KMS-11 (cell line): Measurements from ENCODE around the gene DPF3.

Experiments
- H2AFZ ChIP-seq: fragments of 200-600 bp; sonication (generic); 2 replicates; pipeline ENCODE4 v1.6.1; 2016; ENCODE audit warnings: antibody characterized with exemption, mixed run types, low read depth
- H3K27ac ChIP-seq: fragments of 200-600 bp; sonication (generic); 2 replicates; pipeline ENCODE4 v1.6.1; 2016; ENCODE audit warnings: mild to moderate bottlenecking, mixed run types
- H3K27me3 ChIP-seq: fragments of 200-600 bp; sonication (generic); 2 replicates; pipeline ENCODE4 v1.6.1; 2017; ENCODE audit warnings: mild to moderate bottlenecking, low read depth, mixed run types, moderate library complexity; ENCODE audit not compliant: insufficient read depth
- H3K36me3 ChIP-seq: fragments of 200-600 bp; sonication (generic); 2 replicates; pipeline ENCODE4 v1.6.1; 2017; ENCODE audit warnings: mild to moderate bottlenecking, mixed run types; ENCODE audit not compliant: insufficient read depth
- H3K4me1 ChIP-seq: fragments of 200-600 bp; sonication (generic); 2 replicates; pipeline ENCODE4 v1.6.1; 2016; ENCODE audit warnings: mild to moderate bottlenecking, low read depth, mixed run types; ENCODE audit not compliant: poor library complexity, severe bottlenecking
- H3K4me2 ChIP-seq: fragments of 200-600 bp; sonication (generic); 2 replicates; pipeline ENCODE4 v1.7.0; 2016; ENCODE audit warnings: mild to moderate bottlenecking, mixed run types
- H3K4me3 ChIP-seq: fragments of 200-600 bp; sonication (generic); IDR thresholded peaks from 2 replicates; pipeline ENCODE4 v1.6.1; 2017; ENCODE audit warnings: low read depth, low read length, mixed read lengths; ENCODE audit not compliant: insufficient read depth
- H3K79me2 ChIP-seq: fragments of 200-600 bp; sonication (generic); 2 replicates; pipeline ENCODE4 v1.6.1; 2016; ENCODE audit warnings: low read depth, mixed run types; ENCODE audit not compliant: insufficient read depth
- H3K9ac ChIP-seq: fragments of 200-600 bp; sonication (generic); 2 replicates; pipeline ENCODE4 v1.6.1; 2016; ENCODE audit warnings: mild to moderate bottlenecking, mixed run types
- H4K20me1 ChIP-seq: fragments of 200-600 bp; sonication (generic); 2 replicates; pipeline ENCODE4 v1.6.1; 2016; ENCODE audit warnings: mild to moderate bottlenecking, mixed run types; ENCODE audit not compliant: insufficient read depth
- TF ChIP-seq, protein P1 (sequence below): fragments of 200-600 bp; sonication (generic); conservative IDR thresholded peaks from 2 replicates; pipeline ENCODE4 v1.6.1; 2017; ENCODE audit warnings: low read depth, mild to moderate bottlenecking, antibody characterized with exemption, low read length, moderate library complexity, mixed read lengths

Gene DPF3

DNA sequence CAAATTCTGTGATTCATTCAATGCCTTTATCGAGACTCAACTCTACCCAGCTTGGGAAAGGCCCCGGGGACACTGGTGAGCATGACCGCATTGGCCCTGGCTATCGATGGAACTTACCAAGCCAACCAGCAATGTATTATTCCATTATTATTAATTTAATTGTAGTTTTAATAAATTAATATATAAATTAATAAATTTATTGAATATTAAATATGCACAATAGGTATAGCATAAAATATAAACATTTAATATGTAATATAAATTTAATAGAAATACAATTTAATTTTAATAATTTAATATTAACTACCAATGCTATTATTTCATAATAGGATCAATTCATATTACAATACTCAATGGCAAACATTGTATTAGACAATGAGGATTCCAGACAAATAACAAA, 163.4 kb downstream of the DPF3 start:
- H3K36me3 ChIP-seq = no peaks in the 10 kb centered on the region
- no peak overlapping the region for H2AFZ ChIP-seq
- TF ChIP-seq, protein P1, sequence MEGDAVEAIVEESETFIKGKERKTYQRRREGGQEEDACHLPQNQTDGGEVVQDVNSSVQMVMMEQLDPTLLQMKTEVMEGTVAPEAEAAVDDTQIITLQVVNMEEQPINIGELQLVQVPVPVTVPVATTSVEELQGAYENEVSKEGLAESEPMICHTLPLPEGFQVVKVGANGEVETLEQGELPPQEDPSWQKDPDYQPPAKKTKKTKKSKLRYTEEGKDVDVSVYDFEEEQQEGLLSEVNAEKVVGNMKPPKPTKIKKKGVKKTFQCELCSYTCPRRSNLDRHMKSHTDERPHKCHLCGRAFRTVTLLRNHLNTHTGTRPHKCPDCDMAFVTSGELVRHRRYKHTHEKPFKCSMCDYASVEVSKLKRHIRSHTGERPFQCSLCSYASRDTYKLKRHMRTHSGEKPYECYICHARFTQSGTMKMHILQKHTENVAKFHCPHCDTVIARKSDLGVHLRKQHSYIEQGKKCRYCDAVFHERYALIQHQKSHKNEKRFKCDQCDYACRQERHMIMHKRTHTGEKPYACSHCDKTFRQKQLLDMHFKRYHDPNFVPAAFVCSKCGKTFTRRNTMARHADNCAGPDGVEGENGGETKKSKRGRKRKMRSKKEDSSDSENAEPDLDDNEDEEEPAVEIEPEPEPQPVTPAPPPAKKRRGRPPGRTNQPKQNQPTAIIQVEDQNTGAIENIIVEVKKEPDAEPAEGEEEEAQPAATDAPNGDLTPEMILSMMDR = no peak
- no peak overlapping the region for H3K4me3 ChIP-seq
- no peaks in the 10 kb centered on the region for H3K27me3 ChIP-seq
- H3K9ac ChIP-seq = no peak overlapping the region
- no peak overlapping the region for H3K27ac ChIP-seq
- no peak overlapping the region for H3K4me2 ChIP-seq
- H3K4me1 ChIP-seq = no peaks in the 10 kb centered on the region
- H3K79me2 ChIP-seq = no peaks in the 10 kb centered on the region
- H4K20me1 ChIP-seq = no peaks in the 10 kb centered on the region

DNA sequence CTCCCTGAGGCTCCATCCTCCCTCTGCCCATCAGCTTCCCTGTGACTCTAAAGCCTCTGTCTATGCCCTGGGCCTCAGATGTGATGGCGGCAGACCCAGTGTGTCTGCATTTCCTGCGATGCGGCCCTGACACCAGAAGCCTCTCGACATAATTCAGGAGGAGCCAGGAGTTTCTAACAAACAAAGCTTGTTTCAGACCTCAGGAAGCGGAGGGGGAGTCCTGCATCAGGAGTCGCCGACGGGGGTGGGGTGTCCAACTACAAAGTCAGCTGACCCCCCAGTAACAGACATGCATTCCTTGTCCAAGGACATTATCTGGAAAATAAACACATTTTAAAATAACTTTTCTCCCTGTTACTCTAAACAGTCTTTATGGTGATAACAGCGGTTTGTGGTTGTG, 167.5 kb downstream of the DPF3 start:
- H3K9ac ChIP-seq = no peak overlapping the region
- TF ChIP-seq, protein P1 = no peak
- H3K4me3 ChIP-seq = no peak overlapping the region
- H3K27ac ChIP-seq = no peak overlapping the region
- H2AFZ ChIP-seq = no peak overlapping the region
- no peaks in the 10 kb centered on the region for H3K27me3 ChIP-seq
- H3K4me1 ChIP-seq = no peaks in the 10 kb centered on the region
- H3K4me2 ChIP-seq = no peak overlapping the region
- no peaks in the 10 kb centered on the region for H4K20me1 ChIP-seq
- H3K79me2 ChIP-seq = no peaks in the 10 kb centered on the region
- no peaks in the 10 kb centered on the region for H3K36me3 ChIP-seq

DNA sequence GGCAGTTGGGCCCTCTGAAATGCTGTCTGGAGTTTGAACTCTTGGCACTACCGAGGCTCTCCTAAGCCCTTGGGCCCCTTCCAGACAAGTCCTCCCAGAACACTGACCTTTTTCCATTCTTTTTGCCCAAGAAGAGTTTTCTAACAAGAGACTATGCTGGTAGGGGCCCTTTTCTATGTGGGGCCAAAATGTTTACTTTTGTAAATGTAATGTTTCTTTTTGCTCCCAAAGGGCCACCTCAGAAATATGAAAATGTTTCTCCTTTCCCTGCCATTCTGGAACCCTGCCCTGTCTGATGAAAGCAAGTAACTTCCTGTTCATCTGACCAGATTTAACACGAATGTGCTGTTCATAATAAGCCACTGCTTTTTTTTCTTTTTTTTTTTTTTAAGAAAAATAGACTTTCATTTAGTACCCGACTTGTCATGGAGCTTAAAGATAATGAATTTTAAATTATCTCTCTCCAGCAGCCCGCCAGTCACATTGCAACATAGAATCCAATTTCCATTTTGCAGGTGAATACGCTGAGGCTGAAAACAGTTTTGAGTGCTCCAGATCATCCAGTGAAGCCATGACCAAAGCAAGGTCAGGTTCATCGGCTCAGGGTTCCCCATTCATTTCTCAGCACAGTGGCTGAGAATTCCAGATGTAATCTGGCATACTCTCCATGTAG, 169.9 kb downstream of the DPF3 start:
- H3K36me3 ChIP-seq = no peaks in the 10 kb centered on the region
- no peak overlapping the region for H3K4me3 ChIP-seq
- no peaks in the 10 kb centered on the region for H3K79me2 ChIP-seq
- H3K4me2 ChIP-seq = no peak overlapping the region
- H4K20me1 ChIP-seq = no peaks in the 10 kb centered on the region
- no peaks in the 10 kb centered on the region for H3K27me3 ChIP-seq
- TF ChIP-seq, protein P1 = no peak
- H3K4me1 ChIP-seq = no peaks in the 10 kb centered on the region
- no peak overlapping the region for H3K9ac ChIP-seq
- H3K27ac ChIP-seq = no peak overlapping the region
- H2AFZ ChIP-seq = no peak overlapping the region

DNA sequence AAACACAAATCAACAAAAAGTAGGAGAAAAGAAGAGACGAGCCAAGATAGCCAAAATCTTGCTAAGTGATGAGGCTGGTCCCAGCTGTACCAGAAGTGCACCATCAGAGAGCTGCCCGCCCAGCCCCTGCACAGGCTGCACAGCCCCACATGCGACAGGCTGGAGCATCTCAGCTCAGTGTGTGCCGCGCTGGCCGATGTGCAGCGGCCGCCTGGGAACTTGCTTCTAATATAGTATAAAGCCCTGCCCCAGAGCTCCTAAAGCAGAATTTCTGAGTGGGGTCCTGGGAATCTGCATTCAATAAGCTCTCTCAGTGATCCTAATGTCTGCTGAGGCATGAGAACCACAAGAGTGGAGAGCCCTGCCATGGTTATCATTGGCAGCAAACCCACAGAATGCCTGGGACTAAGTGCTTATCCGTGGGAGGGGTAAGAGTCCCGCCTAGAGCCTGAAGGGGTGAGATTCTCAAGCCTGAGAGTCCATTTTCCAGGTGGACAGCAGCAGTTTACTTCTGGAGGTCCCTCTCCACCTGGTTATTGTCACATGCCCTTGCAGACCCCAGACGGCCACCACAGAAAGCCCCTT, 171.6 kb downstream of the DPF3 start:
- no peak overlapping the region for H3K27ac ChIP-seq
- H2AFZ ChIP-seq = no peak overlapping the region
- no peaks in the 10 kb centered on the region for H3K79me2 ChIP-seq
- no peak overlapping the region for H3K9ac ChIP-seq
- no peaks in the 10 kb centered on the region for H4K20me1 ChIP-seq
- H3K4me2 ChIP-seq = no peak overlapping the region
- H3K4me3 ChIP-seq = no peak overlapping the region
- no peaks in the 10 kb centered on the region for H3K36me3 ChIP-seq
- H3K27me3 ChIP-seq = no peaks in the 10 kb centered on the region
- H3K4me1 ChIP-seq = no peaks in the 10 kb centered on the region
- TF ChIP-seq, protein P1 = no peak
